HG02759 (cell line): Measurements from ENCODE around the gene RAB17.

Experiments
- ATAC-seq: cut with Tn5 transposase; IDR thresholded peaks from one replicate; pipeline ENCODE4 v1.9.1; 2021; ENCODE audit warnings: mild to moderate bottlenecking, moderate library complexity; ENCODE audit not compliant: unreplicated experiment

Gene RAB17

DNA sequence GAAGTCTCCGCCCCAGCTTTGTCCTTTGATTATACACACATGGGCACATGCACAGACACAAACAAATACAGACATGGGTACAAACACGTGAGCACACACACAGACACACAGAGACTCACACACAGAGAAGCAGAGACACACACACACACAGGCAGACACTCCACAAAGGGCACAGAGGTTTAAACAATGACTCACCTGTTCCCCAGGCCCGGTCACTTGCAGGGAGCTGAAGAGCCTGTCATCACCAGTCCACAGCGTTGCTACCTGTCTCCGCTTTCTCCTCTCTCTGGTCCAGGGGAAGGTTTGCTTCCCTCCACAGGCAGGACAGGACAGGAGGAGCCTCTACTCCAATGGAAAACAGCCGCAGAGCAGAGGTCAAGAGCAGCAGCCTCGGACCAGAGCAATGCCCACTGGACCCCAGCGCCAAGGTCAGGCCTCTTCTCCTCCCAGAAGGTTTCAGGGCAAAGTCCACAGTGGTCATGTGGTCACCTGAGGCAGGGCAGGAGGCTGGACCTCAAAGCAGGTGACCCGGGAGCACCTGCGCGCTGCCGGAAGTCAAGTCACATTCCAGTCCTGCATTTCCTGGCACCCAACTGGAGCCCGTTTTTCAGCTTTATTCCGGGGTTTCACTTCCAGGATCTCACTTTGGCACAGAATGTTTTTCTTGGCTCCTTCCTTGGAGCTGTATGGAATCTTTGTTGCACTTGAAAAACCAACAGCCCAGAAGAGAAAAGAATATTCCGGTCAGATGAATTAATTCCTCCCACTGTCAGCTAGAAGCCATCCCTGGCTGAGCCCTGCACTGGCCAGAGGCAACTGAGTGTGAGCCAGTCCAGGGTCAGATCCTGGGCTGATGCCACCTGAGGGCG is at the start of gene RAB17:
TSS of gene RAB17 (minus strand) at position 463 of the 869 bp plus-strand sequence. CDS start 4,580 bp downstream, outside the sequence.
- no peak for ATAC-seq

GRCh38 chr2:237639836-237640220 is 49.3 kb upstream of the RAB17 start:
- no peak for ATAC-seq

- no peak for ATAC-seq
These were observed 48.7 kb upstream of the RAB17 start for GRCh38 chr2:237639052-237639835.

DNA sequence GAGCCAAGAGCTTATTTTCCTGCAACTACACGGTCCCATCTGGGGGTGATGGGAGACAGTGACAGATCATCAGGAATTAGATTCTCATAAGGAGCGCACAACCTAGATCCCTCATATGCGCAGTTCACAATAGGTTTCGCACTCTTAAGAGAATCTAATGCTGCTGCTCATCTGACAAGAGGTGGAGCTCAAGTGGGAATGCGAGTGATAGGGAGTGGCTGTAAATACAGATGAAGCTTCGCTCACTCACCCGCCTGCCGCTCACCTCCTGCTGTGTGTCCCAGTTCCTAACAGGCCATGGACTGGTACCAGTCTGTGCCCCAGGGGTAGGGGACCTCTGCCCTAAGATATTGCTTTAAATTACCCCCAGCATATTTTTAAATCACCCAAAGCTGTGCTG is 47.6 kb upstream of the RAB17 start:
- ATAC-seq: no peak

- ATAC-seq: no peak
These were observed 47.0 kb upstream of the RAB17 start for GRCh38 chr2:237637429-237638135.

DNA sequence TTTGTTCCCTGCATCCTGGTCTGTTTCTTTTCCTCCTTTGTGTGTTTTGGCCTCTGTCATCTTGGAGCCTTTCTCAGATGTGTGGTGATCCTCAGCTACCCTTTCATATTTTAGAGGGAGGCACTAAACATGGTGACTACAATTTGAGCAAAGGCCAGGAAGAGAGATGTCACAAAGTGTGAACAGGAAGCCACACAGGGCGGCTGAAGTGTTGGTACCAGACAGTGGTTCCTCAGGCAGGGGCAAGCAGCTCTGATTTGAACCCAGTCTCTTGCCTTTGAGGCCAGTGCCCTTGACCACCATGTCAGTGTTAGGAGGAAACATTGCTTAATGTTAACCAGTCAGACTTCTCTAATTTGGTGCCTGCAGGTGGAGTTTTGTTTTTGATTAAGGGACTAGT is 46.0 kb upstream of the RAB17 start:
- no peak for ATAC-seq

- ATAC-seq: no peak
These were observed 42.6 kb upstream of the RAB17 start for GRCh38 chr2:237633061-237633561.

DNA sequence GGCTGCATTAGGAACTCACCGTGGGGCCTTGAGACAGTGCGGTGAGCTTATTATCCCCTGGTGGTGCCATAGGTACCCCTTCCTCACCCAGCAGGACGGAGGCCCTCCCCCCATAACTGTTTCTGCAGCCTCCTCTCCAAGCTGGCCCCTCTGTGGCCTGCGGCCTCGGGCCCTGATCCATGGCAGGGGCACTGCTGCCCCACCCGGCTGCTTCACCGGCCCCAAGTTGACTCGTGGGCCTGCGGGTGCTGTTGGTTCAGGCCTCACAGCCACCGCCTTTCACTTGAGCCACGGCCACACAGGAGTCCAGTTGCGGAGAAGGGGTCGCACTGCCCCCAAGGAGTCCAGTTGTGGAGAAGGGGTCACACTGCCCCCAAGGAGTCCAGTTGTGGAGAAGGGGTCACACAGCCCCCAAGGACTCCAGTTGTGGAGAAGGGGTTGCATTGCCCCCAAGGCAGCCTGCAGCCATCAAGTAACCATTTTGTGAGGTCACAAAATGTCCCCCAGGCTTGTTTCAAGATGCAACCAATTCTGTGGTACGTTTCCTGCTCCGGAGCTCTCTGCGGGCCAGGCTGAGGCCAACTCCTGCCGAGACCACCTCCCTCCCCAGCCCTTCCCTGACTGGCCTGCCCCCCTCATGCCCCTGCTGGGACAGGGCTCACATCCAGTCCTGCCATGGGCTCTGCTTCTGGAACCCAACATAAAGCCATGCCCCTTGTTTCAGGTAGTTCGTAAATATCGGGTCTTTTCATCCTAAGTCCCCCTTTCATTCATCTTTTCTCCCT is 41.5 kb upstream of the RAB17 start:
- no peak for ATAC-seq

DNA sequence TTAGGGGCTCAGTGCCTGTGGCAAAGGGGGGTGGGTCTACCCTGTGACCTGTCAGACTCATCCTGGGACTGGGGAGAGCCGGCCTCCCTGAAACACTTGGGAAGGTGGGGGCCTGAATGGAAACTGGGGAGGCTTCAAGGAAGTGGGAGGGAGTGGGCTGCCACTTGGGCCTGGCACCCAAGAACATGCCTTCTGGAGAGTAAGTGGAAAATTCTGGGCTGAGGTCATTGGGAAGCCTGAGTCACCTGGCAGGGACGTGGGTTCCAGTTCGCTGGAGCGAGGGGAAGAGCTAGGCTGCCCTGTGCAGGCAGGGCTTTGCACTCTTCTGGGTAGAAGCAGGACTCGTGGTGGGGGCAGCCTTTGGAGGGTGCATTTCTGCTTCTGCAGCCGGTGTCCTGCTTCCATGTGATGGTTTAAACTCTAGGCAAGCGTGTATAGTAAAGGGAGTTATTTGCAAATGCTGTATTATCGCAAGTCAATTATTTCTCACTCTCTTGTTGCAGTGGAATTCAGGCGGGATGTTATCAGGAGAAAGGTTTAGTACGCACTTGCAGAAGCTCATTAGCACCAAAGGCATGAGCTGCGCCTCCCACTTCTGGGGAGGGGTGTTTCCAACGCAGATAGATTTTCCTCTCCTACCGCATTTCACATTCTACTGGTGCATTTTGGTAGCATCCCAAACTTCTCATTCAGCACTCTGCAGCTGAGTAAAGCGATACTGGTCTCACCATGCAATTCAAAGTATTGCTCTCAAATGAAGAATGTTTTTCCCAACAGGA is 40.7 kb upstream of the RAB17 start:
- ATAC-seq: no peak

DNA sequence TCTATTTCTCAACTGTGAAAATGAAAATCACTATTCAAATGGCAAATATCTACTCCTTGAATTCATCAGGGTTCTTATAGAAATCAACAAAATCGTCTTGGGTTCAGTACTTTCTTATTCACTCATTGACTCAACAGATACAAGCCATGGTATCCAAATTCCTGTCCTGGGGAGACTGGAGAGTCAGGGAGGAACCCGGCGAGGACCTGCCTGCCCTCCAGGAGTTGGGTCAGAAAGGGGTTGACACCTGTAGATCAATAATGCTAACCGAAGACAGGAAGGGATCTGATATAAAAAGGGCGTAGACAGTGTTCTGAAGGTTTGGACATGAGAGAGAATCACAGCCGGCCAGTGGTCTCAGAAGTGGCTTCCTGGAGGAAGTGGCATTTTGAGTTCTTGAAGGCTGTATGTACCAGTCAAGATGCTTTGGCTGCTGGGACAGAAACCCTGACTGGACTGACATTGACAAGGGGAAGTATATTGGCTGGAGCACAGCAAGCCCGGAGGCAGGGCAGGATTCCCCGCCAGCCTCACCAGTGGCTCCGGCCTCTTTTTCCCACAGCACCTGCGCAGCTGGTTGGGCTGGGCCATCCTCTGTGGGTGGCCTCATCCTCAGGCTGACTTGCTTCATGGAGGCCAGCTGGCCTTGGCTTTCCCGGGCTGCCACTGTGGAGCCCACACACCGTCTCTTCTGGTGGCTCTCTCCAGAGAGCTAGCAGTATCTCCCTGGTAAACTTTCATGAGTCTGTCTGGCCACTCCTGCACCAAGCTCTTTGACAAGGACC is 39.9 kb upstream of the RAB17 start:
- no peak for ATAC-seq

DNA sequence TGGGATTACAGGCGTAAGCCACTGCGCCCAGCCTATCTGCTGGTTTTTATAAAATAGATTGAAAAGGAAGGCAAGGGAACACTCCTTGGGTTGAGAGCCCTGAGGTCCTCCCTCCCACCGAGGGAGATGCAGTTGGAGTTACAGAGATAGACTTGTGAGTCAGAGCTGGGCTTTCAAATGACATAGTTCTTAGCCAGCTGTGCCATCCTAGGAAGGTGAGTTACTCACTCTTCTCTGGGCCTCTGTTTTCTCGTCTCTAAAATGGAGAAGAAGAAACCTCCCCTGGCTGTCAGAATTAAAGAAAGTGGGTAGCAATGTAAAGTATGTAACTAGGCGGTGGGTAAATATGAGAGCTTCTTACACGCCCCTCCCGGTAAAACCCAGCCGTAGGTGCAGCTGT is 39.2 kb upstream of the RAB17 start:
- no peak for ATAC-seq

GRCh38 chr2:237629188-237629534 is 38.6 kb upstream of the RAB17 start:
- ATAC-seq: no peak

DNA sequence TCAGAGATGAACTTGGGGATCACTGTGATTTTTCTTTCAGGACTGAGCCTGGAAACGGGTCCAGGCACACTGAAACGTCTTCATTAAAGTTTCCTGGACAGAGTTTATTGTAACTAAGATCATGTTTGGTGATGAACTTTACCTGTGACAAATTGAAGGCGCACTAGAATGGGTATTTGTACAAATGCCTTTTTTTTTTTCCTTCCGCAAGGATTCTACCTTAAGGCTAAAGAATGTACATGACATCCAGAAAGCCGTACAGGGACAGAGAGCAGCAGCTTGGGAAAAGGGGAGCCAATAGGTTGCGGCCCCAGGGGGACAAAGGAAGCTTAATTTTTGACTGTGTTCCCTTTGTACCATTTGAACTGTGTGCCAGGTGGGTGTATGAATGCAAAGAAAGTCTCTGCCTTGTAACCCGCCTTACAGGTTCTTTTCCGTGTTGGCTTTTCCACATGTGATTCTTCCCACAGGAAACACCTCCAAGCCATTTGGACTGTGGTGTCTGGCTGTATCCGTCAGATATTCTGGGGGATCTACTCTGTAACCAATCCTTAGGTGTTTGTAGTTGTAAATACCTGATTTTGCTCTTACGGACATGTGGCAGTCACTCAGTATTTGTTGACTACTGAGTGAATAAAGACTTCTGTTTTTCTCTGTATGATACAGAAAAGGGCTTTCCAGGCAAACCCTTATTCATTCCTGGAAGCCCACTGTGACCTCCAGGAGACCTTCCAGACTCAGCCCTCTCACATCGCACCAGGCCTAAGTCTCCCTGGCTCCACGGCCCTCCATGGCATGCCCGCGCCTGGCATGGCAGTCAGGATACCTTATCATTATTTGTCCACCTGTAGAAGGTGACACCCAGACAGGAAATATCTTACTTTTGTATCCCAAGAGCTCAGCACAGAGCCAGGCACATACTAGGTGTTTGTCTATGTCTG is 38.0 kb upstream of the RAB17 start:
- no peak for ATAC-seq

- no peak for ATAC-seq
These were observed 37.1 kb upstream of the RAB17 start, which contains the start of gene LRRFIP1 for GRCh38 chr2:237627441-237628246. Gene LRRFIP1, plus strand, starts transcription at chr2:237627587. Its CDS starts 58 bp downstream, at chr2:237627645.

DNA sequence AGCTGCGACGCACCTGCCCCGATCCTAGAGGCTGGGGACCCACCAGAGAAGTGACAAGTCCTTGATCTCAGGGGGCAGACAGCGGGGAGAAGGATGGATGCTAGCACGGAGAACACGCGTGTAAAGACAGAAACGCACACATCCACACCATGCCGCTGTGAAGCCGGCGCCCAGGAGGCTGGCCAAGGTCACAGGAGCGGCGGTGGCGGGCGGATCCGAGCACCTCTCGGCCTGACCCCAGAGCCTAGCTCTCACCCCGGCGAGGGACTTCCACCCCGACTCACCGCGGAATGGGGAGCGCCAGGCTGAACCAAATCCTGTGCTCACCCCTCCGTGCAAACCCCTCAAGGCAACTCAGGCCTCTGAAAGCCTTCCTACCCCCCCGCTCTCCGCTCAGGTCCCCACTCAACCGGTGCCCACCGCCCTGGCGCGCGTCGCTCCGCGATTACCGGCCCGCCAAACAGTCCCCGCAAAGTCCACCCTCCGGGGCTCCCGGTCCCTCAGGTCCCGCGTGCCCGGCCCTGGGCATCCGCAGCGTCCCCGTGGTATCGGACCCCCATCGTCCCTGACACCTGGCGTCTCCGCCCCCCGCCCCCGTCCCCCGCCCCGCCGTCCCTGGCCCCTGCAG is 36.4 kb upstream of the RAB17 start:
- no peak for ATAC-seq

GRCh38 chr2:237625777-237626176 is 35.2 kb upstream of the RAB17 start:
- ATAC-seq: no peak
